AG09309 (cell line): Measurements from ENCODE around the gene GNB2.
"Not testable (repeated sequence)": the region's sequence is repeated elsewhere in the genome, so short reads cannot be mapped to it uniquely, and the experiment has no call there.

Source experiments
- DNase-seq: peaks from one replicate; pipeline ENCODE4 v3.0.0-alpha.2; 2010; ENCODE audit warnings: low read depth
- H3K4me3 ChIP-seq: 2 replicates; pipeline ENCODE4 v1.5.1; 2011; ENCODE audit warnings: mild to moderate bottlenecking, low read depth, low read length, moderate library complexity; ENCODE audit not compliant: control insufficient read depth
- TF ChIP-seq, protein P1 (sequence below): IDR thresholded peaks from 2 replicates; pipeline ENCODE4 v1.5.1; 2011; ENCODE audit warnings: mild to moderate bottlenecking, low read depth, low read length, inconsistent platforms; ENCODE audit not compliant: insufficient read depth, control insufficient read depth; ENCODE audit errors: missing control alignments

GNB2 gene

DNA sequence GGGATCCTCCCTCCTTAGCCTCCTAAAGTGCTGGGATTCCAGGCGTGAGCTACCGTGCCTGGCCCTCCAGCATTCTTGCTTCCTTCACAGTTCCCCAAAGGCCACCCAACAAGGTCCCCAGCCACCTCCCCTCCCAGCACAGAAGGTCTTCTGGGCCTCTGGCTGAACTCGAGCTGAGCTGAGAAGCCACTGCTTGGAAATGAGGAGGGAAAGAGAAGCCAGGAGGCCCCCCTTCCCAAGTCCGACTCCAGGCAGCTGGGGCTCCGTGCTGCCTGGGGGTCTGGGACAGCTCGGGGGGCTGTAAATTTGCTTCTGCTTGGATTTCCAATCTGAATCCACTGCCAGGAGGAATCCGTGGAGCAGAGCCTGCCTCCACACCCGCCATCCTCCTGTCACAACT lies 41.2 kb downstream of the GNB2 start:
- DNase-seq: no peak
- H3K4me3 ChIP-seq: no peak overlapping the region
- TF ChIP-seq, protein P1, sequence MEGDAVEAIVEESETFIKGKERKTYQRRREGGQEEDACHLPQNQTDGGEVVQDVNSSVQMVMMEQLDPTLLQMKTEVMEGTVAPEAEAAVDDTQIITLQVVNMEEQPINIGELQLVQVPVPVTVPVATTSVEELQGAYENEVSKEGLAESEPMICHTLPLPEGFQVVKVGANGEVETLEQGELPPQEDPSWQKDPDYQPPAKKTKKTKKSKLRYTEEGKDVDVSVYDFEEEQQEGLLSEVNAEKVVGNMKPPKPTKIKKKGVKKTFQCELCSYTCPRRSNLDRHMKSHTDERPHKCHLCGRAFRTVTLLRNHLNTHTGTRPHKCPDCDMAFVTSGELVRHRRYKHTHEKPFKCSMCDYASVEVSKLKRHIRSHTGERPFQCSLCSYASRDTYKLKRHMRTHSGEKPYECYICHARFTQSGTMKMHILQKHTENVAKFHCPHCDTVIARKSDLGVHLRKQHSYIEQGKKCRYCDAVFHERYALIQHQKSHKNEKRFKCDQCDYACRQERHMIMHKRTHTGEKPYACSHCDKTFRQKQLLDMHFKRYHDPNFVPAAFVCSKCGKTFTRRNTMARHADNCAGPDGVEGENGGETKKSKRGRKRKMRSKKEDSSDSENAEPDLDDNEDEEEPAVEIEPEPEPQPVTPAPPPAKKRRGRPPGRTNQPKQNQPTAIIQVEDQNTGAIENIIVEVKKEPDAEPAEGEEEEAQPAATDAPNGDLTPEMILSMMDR: no peak

DNA sequence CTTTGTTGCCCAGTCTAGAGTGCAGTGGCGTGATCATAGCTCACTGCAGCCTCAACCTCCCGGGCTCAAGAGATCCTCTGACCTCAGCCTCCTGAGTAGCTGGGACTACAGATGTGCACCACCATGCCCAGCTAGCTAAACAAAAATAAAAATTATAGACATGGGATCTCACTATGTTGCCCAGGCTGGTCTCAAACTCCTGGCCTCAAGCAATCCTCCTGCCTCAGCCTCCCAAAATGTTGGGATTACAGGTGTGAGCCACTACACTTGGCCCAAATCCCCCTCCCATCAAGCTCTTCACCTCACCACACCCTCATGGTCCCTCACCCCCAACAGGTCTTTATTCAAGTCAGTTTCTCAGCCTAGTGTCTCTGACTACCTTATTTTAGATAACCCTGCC lies 43.5 kb downstream of the GNB2 start:
- not testable (repeated sequence) for DNase-seq, H3K4me3 ChIP-seq

DNA sequence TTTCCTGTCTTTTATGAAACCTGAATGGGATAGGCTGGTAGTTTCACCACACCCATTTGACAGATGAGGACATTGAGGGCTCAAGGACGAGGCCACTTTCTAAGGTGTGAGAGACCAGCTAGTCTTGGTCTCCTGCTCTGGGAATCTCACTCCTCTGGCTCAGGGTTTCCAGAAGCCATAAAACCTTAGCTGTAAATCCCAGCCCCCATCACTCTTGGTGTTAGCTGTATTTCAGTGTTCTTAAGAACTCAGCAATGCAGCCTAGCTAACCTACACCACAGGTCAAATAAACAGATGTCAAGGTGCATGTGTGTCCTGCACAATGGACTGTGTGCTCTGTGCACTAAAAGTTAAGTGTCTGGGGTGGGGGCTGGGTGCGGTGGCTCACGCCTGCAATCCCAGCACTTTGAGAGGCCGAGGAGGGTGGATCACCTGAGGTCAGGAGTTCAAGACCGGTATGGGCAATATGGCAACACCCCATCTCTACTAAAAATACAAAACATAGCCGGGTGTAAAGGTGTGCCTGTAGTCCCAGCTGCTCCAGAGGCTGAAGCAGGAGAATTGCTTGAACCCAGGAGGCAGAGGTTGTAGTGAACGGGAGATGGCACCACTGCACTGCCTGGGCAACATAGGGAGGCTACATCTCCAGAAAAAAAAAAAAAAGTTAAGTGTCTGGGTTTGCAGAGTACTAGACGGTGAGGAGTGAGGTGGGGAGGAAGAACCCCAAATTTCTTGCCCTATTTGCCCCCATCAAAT lies 46.2 kb downstream of the GNB2 start:
- H3K4me3 ChIP-seq: no peak overlapping the region
- TF ChIP-seq, protein P1: peak; percentile 82
- DNase-seq: peak; percentile 31

GRCh38 chr7:100720279-100720670 lies 46.7 kb downstream of the GNB2 start, which contains the start of gene EPO:
Gene EPO, plus strand, starts transcription at chr7:100720468. Its CDS starts 513 bp downstream, at chr7:100720981.
- TF ChIP-seq, protein P1: no peak
- H3K4me3 ChIP-seq: peak within 1 kb of the TSS; percentile 2; the same call in 1 of the 2 replicates
- no peak for DNase-seq

DNA sequence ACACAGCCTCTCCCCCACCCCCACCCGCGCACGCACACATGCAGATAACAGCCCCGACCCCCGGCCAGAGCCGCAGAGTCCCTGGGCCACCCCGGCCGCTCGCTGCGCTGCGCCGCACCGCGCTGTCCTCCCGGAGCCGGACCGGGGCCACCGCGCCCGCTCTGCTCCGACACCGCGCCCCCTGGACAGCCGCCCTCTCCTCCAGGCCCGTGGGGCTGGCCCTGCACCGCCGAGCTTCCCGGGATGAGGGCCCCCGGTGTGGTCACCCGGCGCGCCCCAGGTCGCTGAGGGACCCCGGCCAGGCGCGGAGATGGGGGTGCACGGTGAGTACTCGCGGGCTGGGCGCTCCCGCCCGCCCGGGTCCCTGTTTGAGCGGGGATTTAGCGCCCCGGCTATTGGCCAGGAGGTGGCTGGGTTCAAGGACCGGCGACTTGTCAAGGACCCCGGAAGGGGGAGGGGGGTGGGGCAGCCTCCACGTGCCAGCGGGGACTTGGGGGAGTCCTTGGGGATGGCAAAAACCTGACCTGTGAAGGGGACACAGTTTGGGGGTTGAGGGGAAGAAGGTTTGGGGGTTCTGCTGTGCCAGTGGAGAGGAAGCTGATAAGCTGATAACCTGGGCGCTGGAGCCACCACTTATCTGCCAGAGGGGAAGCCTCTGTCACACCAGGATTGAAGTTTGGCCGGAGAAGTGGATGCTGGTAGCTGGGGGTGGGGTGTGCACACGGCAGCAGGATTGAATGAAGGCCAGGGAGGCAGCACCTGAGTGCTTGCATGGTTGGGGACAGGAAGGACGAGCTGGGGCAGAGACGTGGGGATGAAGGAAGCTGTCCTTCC lies 47.3 kb downstream of the GNB2 start:
- TF ChIP-seq, protein P1: no peak
- DNase-seq: no peak
- H3K4me3 ChIP-seq: no peak overlapping the region; the same call in 1 of the 2 replicates

DNA sequence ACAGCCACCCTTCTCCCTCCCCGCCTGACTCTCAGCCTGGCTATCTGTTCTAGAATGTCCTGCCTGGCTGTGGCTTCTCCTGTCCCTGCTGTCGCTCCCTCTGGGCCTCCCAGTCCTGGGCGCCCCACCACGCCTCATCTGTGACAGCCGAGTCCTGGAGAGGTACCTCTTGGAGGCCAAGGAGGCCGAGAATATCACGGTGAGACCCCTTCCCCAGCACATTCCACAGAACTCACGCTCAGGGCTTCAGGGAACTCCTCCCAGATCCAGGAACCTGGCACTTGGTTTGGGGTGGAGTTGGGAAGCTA lies 47.9 kb downstream of the GNB2 start:
- H3K4me3 ChIP-seq: no peak overlapping the region
- TF ChIP-seq, protein P1: no peak

GRCh38 chr7:100722480-100723212 lies 49.1 kb downstream of the GNB2 start:
- no peak for DNase-seq
- no peak overlapping the region for H3K4me3 ChIP-seq
- TF ChIP-seq, protein P1: no peak

More for the DNA sequence above, 47.9 kb downstream of the GNB2 start:
- DNase-seq: no peak
